ENCODE data around the gene KCNJ18.
"Not testable (repeated sequence)": the region's sequence is repeated elsewhere in the genome, so short reads cannot be mapped to it uniquely, and the experiment has no call there.

- TF ChIP-seq EP300 (IDR thresholded peaks at IDR 0.05; ENCODE audit: low read depth): not testable (repeated sequence)
- TF ChIP-seq, protein P1, sequence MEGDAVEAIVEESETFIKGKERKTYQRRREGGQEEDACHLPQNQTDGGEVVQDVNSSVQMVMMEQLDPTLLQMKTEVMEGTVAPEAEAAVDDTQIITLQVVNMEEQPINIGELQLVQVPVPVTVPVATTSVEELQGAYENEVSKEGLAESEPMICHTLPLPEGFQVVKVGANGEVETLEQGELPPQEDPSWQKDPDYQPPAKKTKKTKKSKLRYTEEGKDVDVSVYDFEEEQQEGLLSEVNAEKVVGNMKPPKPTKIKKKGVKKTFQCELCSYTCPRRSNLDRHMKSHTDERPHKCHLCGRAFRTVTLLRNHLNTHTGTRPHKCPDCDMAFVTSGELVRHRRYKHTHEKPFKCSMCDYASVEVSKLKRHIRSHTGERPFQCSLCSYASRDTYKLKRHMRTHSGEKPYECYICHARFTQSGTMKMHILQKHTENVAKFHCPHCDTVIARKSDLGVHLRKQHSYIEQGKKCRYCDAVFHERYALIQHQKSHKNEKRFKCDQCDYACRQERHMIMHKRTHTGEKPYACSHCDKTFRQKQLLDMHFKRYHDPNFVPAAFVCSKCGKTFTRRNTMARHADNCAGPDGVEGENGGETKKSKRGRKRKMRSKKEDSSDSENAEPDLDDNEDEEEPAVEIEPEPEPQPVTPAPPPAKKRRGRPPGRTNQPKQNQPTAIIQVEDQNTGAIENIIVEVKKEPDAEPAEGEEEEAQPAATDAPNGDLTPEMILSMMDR (IDR thresholded peaks at IDR 0.05): not testable (repeated sequence)
These were observed 1.1 kb downstream of the KCNJ18 start for GRCh38 chr17:21693391-21693796.

Data from transverse colon (tissue), 3 donors.